KG1 (cell line): Measurements from ENCODE around the gene ASTN2.

Source experiments
- DNase-seq: peaks from one replicate; lab custom pipeline; 2025; lab: John Stamatoyannopoulos, UW

ASTN2 gene

GRCh38 chr9:117365438-117365837 lies 49.4 kb downstream of the ASTN2 start:
- no peak for DNase-seq

GRCh38 chr9:117363006-117363405 lies 51.9 kb downstream of the ASTN2 start:
- DNase-seq, result no peak

GRCh38 chr9:117359910-117360309 lies 54.9 kb downstream of the ASTN2 start:
- DNase-seq, result no peak

DNA sequence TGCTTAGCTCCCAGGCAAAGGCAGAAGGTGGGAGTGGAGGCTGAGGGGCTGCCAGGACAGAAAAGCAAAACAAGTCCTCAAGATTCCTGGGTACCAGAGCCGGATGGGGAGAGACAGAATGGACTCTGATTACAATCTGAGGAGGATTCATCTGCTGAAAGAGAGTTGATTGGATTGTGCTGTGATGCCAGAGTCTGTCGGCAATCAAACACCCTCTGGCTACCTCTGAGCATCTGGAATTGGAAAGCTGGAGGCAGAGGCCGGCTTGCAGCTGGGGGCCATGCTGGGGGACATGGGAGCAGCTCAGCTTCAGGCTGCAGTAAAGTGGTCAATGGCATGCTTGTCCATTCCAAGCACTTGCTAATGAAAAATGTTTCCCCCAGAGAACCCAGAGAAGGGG lies 59.3 kb downstream of the ASTN2 start:
- DNase-seq, result no peak

DNA sequence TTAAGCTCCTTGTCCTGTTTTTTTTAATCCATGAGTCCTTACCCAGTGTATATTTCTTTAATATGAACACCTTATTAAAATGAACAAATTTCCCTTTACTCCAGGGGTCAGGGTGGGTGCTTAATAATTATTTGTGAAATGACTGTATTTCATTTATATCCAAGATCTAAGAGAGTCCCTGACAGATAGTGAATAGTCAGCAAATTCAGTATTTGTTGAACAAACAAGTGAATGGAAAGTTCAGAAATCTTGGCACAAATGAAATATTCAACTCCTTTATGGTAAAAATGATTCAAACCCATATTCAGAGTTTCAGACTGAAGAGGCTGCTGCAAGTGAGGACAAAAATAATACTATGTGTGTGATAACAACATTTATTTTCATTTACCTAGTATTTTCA lies 59.9 kb downstream of the ASTN2 start:
- no peak for DNase-seq

DNA sequence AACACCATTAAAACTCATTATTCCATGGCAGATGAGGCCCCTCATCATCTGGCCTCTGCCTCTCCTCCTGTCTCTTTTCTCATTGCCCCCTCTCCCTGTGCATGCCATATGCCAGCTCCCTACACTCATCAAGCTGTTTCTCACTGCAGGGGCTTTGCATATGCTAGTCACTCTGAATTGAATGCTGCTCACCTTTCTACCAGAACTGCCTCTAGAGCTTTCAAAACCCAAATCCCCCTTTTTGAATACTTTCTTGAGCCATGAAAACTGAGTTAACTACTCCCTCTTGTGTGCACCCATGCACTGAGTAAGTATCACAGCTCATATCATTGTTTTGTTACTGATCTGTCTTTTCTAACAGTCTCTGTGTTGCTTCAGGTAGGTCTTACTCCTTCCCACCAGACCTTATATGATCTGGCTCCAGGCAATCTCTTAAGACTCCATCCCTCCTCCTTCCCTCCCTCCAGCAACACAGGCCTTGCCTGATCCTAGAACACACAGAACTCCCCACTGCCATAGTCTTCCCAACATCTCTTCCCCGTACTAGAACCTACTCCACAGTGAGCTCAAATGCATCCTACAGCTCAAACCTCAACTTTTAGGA lies 60.5 kb downstream of the ASTN2 start:
- no peak for DNase-seq

- no peak for DNase-seq
These were observed 69.8 kb downstream of the ASTN2 start for GRCh38 chr9:117344892-117345660.

DNA sequence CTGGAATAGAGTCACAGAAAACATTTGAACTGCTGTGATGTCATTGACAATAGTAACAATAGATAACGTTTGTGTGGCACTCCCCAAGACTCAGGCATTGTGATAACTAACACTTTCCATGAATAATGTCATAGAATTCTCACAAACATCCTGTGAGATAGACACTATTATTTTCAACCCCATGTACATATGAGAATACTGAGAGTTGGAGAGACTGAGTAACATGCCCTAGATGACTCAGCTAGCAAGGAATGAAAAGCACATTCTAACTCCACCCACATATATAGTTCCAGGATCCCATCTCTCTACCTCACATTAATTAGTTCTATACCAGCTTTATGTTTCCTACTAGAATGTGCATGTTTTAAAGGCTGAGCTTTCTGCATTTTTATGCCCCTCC lies 71.4 kb downstream of the ASTN2 start:
- no peak for DNase-seq

DNA sequence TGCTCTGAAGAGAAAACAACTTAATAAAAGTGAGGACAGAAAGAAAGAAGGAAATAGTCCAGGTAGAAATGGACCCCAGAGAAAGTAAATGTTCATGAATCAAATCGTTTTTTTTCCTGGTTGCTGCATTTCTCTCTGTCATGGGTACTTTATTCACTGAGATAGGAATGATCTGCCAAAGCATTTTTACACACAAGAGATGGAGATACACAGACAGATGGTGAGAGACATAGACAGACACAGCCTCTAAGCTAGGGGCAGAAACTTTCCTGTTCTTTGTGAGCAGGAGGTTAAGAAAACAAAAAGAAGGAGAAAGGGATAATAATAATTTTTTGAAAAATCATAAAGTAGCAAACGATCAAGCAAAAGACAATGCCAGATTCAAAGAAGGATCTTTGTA lies 73.7 kb downstream of the ASTN2 start:
- DNase-seq, result no peak

DNA sequence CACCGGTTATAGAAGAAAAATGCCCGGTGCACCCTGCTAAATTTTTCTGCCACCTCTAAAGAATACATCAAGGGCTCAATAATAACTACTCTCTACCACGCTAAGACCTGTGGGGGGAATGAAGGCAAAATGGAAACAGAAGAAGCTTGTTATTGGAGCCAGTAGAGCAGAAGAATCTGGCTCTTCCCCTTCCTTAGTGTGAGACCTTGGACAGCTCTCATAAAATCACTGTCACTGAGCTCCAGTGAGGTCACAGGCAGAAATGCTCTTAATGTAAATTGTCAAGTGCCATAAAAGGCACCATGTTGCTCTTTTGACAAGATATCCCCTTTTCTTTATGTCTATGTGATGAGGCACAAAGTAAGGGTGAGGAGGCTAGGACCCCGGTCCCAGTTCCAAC lies 74.4 kb downstream of the ASTN2 start:
- DNase-seq, result no peak

DNA sequence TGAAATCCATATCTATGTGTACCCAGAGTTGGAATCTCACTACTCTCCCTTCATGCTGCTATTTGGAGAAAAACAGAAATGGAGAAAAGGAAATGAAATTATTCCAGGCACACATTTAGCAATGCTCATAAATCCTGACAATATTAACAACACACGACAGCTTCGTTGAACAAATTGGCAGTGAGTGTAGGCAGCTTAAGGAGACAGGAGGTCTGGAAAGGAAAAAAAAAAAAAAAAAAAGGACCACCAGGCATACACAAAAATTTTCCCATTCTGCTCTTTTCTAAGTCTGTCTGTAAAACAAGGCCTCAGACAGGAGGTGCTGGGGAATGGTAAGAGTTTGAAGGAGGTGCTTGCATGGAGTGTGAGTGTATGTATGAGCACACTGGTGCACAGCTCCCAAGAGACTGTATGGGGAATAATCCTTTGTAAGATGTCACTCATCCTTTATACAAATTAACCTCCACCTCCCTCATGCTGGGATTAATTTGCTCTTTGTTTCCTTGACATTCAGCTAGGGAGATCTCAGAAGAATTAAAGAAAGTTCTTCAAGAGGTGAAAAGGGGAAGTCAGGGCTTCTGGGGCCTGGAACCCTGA lies 78.9 kb downstream of the ASTN2 start:
- DNase-seq, result no peak

GRCh38 chr9:117334101-117334500 lies 80.8 kb downstream of the ASTN2 start:
- no peak for DNase-seq

DNA sequence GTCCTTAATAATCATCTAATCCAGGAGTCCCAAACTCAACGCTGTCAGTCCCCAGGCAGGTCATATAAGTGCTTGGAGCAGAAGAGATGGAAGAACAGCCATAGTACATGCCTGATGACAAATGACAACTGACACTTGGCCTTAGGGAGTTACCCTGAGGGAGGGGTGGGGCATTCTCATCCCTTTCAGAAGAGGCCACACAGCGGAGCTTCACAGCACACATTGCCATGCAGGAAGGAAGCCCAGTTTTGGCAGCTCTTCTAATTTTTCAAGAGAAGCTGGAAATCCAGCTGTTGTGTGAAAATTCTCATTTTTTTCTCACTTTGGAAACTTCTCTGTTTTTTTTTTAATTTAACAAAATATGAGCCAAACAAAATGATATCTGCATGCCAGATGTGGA lies 89.0 kb downstream of the ASTN2 start:
- no peak for DNase-seq

GRCh38 chr9:117325110-117325731 lies 89.6 kb downstream of the ASTN2 start:
- no peak for DNase-seq

GRCh38 chr9:117323390-117323789 lies 91.5 kb downstream of the ASTN2 start:
- no peak for DNase-seq

- DNase-seq, result no peak
These were observed 97.7 kb downstream of the ASTN2 start for GRCh38 chr9:117317192-117317591.

GRCh38 chr9:117315236-117315635 lies 99.6 kb downstream of the ASTN2 start:
- no peak for DNase-seq

DNA sequence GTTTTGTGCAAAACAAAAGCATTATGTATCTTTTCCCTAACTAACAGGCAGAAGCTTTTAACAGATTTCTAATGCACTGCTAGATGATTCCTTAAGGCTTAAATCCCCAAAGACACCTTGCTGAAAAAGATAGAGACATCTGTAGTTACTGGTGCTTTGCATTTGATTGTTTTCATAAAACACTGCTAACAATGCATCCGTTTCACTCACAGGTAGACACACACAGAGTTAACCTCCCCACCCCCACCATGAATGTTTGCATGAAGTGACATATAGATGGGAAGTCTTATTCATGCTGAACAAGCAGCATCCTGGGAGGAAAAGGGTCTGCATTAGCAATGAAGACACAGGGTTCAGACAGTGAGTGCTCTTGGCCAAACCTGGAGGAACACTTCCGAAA lies 100.9 kb downstream of the ASTN2 start:
- no peak for DNase-seq

DNA sequence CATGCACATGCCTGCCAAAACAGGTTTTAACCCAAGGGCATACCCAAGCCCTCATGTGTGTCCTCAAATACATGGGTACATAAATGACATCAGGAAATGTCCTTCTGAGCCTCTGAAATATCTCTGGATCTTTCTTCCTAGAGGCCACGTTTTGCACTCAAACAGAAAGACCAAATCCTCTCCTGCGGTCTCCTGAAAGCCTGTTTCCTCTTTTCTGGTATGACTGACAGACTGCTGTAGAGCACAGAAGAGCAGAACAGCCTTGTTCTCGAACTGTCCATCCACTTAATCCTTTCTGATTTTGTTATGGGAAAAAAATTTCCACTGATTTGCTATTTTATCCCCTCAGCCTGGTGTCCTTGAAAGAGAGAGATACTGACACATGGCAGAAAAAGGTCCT lies 107.2 kb downstream of the ASTN2 start:
- no peak for DNase-seq

DNA sequence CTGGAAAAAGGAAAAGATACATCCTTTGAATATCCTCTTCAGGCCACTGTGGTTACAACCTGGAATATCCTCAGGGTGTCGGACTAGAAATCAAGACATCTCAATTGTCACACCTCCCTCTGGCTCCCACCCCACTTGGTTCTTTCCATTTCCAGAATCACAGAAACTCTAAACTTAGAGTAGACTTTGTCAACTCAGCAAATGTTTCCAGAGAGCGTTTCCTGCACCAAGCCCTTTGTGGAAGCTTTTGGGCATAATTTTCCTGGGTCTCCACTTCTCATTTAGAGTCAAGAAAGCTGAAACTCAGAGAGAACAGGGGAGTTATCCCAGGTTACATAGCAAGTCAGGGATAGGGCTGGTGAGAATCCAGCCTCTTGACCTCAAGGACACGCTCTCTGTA lies 108.8 kb downstream of the ASTN2 start:
- DNase-seq, result no peak

DNA sequence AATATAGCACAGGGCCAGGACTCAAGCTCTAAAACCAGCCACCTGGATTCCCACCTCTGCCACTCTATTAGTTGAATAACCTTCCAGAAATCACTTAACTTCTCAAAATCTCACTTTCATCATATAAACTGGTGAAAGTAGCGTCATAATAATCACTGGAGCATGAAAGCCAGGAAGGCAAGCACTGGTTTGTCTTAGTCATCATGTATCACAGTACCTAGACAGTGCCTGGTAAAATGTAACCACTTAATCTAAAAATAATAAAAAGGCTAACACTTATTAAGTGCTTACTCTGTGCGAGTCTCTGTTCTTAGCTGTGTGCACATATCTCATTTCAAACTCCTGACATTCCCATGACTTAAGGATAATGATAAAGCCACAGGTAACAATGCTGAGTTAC lies 109.4 kb downstream of the ASTN2 start:
- no peak for DNase-seq

DNA sequence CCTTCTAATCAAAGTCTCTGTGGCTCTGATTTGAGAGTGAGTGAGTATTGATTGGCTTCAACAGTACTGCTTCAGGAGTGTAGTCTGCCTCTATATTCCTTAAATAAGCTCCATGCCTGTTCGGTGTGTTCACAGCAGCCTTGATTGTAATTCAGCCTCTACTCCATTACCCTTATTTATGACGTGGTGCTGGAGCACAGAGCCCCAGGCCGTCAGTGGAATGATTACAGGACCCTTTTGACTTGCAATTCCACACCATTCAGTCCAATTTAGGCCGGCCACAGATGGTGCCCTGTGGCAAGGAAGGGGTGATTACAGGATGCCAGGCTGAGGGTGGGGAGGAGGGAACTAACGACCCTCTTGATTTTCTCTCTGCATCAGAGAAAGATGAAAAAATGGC lies 110.3 kb downstream of the ASTN2 start:
- no peak for DNase-seq

DNA sequence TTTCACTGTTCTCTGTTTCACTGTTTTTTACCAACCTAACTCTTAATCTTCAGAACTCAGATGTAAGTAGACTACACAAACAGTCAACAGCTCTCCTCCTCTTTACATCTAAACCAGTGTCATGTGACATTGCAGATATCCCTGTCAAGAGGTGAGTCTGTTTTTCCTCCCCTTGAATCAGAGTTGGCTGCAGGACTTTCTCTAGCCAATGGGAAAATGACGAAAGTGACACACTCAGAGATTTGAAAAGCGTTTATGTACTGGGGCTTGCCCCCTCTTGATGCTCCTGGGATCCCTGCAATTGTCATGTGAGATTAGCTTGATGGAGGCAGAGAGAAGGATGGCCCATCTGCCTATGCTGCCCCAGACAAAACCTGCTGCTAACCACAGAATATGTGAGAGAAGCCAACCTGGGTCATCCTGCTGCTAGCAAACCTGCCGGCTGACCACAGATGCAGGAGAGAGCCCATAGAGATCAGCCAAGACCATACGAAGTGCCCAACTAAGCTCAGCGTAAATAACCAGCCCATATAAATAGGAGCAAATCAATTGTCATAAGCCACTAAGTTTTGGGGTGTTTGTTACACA lies 111.1 kb downstream of the ASTN2 start:
- no peak for DNase-seq
